A549 (cell line): Measurements from ENCODE around the gene GJA3. TPM values are rescaled to one million over a fixed set of nuclear protein-coding genes. Genes with fewer than 3 reads are reported as not detected.

Source experiments
- ATAC-seq, 2 experiments: fragments of 200-7000 bp in 1 of 2; fragments of >200 bp in 1 of 2; cut with Nextera tagmentation in 1 of 2; cut with Tn5 transposase in 1 of 2; 3 replicates each; pipeline versions ENCODE4 v1.8.0 to v1.9.1; 2018 to 2020; ENCODE audit warnings: mild to moderate bottlenecking in 1 of 2, moderate library complexity in 1 of 2
- CTCF ChIA-PET: fragments of 300-600 bp; sonication (Branson Sonifier 250); formaldehyde crosslinking; extraction: SDS; loops from one replicate; lab custom pipeline; 2021; ENCODE audit warnings: antibody characterized with exemption, inconsistent platforms; lab: Yijun Ruan, JAX
- POLR2A ChIA-PET: fragments of 350-600 bp; formaldehyde crosslinking; extraction: SDS; loops from one replicate; lab custom pipeline; 2021; ENCODE audit warnings: antibody characterized with exemption, inconsistent platforms; lab: Yijun Ruan, JAX
- DNase-seq, 2 experiments: peaks; one replicate each; pipeline versions ENCODE4 v3.0.0 to v3.0.0-alpha.2; 2011 to 2016; ENCODE audit warnings: low read depth in 1 of 2, low spot score in 1 of 2
- FAIRE-seq: peaks from 2 replicates; lab custom pipeline; 2011; peaks lifted over from hg19 to GRCh38; lab: Jason Lieb, UNC
- H3K27ac ChIP-seq, 2 experiments: fragments of >200 bp; sonication (Bioruptor Twin); formaldehyde crosslinking; 3 replicates each; pipeline ENCODE4 v1.5.1; 2016 to 2017
- H3K4me1 ChIP-seq: fragments of >200 bp; sonication (Bioruptor Twin); formaldehyde crosslinking; 3 replicates; pipeline ENCODE4 v1.6.1; 2016
- H3K4me2 ChIP-seq: fragments of >200 bp; sonication (Bioruptor Twin); formaldehyde crosslinking; 3 replicates; pipeline ENCODE4 v1.6.1; 2016
- H3K4me3 ChIP-seq: fragments of >200 bp; sonication (Bioruptor Twin); formaldehyde crosslinking; 3 replicates; pipeline ENCODE4 v1.5.1; 2016
- H3K9me3 ChIP-seq: fragments of >200 bp; sonication (Bioruptor Twin); formaldehyde crosslinking; 3 replicates; pipeline ENCODE4 v1.6.1; 2016
- BHLHE40 ChIP-seq: IDR thresholded peaks from 2 replicates; pipeline ENCODE4 v1.6.1; 2012; ENCODE audit warnings: low read depth, low read length, inconsistent platforms
- EHMT2 ChIP-seq: fragments of 200-600 bp; sonication (generic); IDR thresholded peaks from 2 replicates; pipeline ENCODE4 v1.6.1; 2016; ENCODE audit warnings: antibody characterized with exemption, low read depth, mild to moderate bottlenecking, moderate library complexity
- FOSB ChIP-seq: fragments of 250-450 bp; sonication (Bioruptor Pico); IDR thresholded peaks from 2 replicates; pipeline ENCODE4 v1.5.0; 2020; ENCODE audit warnings: mild to moderate bottlenecking, moderate library complexity
- FOSL2 ChIP-seq, 2 experiments: fragments of 450-650 bp in 1 of 2; fragments of >200 bp in 1 of 2; sonication (Bioruptor Twin) in 1 of 2; formaldehyde crosslinking; IDR thresholded peaks; 2 replicates each; pipeline versions ENCODE4 v1.5.0 to v1.6.1; 2016 to 2020; ENCODE audit warnings: mild to moderate bottlenecking in 1 of 2, moderate library complexity in 1 of 2
- HDAC2 ChIP-seq: fragments of 200-600 bp; sonication (generic); IDR thresholded peaks from 2 replicates; pipeline ENCODE4 v1.6.1; 2016
- HEYL ChIP-seq: fragments of 250-450 bp; sonication (Bioruptor Pico); IDR thresholded peaks from 2 replicates; pipeline ENCODE4 v1.8.0; 2021; ENCODE audit warnings: mild to moderate bottlenecking, moderate library complexity
- JUN ChIP-seq, 2 experiments: fragments of >200 bp; sonication (Bioruptor Twin); formaldehyde crosslinking; IDR thresholded peaks; 2 replicates in 1 of 2; 3 replicates in 1 of 2; pipeline ENCODE4 v1.6.1; 2016 to 2017
- KDM5A ChIP-seq: fragments of 200-600 bp; sonication (generic); IDR thresholded peaks from 2 replicates; pipeline ENCODE4 v1.6.1; 2016; ENCODE audit warnings: antibody characterized with exemption, mild to moderate bottlenecking
- MAZ ChIP-seq: fragments of 150-350 bp; IDR thresholded peaks from 2 replicates; pipeline ENCODE4 v1.6.1; 2014; ENCODE audit warnings: antibody characterized with exemption, low read depth, low read length, borderline replicate concordance
- POLR2AphosphoS2 ChIP-seq: conservative IDR thresholded peaks from 2 replicates; pipeline ENCODE4 v1.6.1; 2012; ENCODE audit warnings: low read length, improper control_type of control experiment, inconsistent platforms
- RAD21 ChIP-seq, 2 experiments: fragments of >200 bp in 1 of 2; sonication (Bioruptor Twin) in 1 of 2; formaldehyde crosslinking in 1 of 2; IDR thresholded peaks in 1 of 2; conservative IDR thresholded peaks in 1 of 2; 2 replicates in 1 of 2; 3 replicates in 1 of 2; pipeline ENCODE4 v1.6.1; 2012 to 2018; ENCODE audit warnings: inconsistent platforms in 1 of 2
- RARB ChIP-seq: fragments of 250-450 bp; sonication (Bioruptor Pico); IDR thresholded peaks from 2 replicates; pipeline ENCODE4 v1.8.0; 2021; ENCODE audit warnings: mild to moderate bottlenecking, moderate library complexity
- RFX5 ChIP-seq: fragments of 450-650 bp; IDR thresholded peaks from 2 replicates; pipeline ENCODE4 v1.7.1; 2014; ENCODE audit warnings: antibody characterized with exemption, mild to moderate bottlenecking, moderate library complexity
- RNF2 ChIP-seq: fragments of 200-600 bp; sonication (generic); IDR thresholded peaks from 2 replicates; pipeline ENCODE4 v1.6.1; 2016; ENCODE audit warnings: low read depth, mild to moderate bottlenecking, antibody characterized with exemption, moderate library complexity, borderline replicate concordance
- SMC3 ChIP-seq: fragments of >200 bp; sonication (Bioruptor Twin); formaldehyde crosslinking; IDR thresholded peaks from 3 replicates; pipeline ENCODE4 v1.6.1; 2018; ENCODE audit warnings: inconsistent platforms
- SREBF2 ChIP-seq: fragments of 450-650 bp; IDR thresholded peaks from 2 replicates; pipeline ENCODE4 v1.6.1; 2014; ENCODE audit warnings: mild to moderate bottlenecking, moderate library complexity
- ZC3H11A ChIP-seq: fragments of 450-650 bp; IDR thresholded peaks from 2 replicates; pipeline ENCODE4 v1.6.1; 2014; ENCODE audit warnings: antibody characterized with exemption, mild to moderate bottlenecking
- ZSCAN20 ChIP-seq: fragments of 250-450 bp; sonication (Bioruptor Pico); IDR thresholded peaks from 2 replicates; pipeline ENCODE4 v1.8.0; 2022; ENCODE audit warnings: mild to moderate bottlenecking, moderate library complexity
- WGBS: methylation state at CpG from one replicate; pipeline ENCODE4 v1.1.6; 2017; ENCODE audit errors: missing lambda C conversion rate; 5-methylcytosine and 5-hydroxymethylcytosine counted together
- polyA plus RNA-seq, 4 experiments: library from polyadenylated mRNA; depleted of rRNA in 3 of 4; stranded (reverse); fragments of >200 nt; fragmentation: RNase III in 1 of 4; extraction: RNeasy Plus Mini Kit Qiagen cat#74134 plus additional on column Dnase treatment in 1 of 4; gene quantifications; 2 replicates in 3 of 4; 3 replicates in 1 of 4; pipeline ENCODE4 v1.2.3, GENCODE V29; 2011 to 2017
- TF ChIP-seq, protein P1 (sequence below): fragments of >200 bp; sonication (Bioruptor Twin); formaldehyde crosslinking; IDR thresholded peaks from 3 replicates; pipeline ENCODE4 v1.5.1; 2016
- TF ChIP-seq, protein P2 (sequence below): fragments of 450-650 bp; IDR thresholded peaks from 2 replicates; pipeline ENCODE4 v1.6.1; 2014; ENCODE audit warnings: antibody characterized with exemption
- TF ChIP-seq, protein P3 (sequence below): IDR thresholded peaks from 2 replicates; pipeline ENCODE4 v1.6.1; 2012
- TF ChIP-seq, protein P4 (sequence below): IDR thresholded peaks from 2 replicates; pipeline ENCODE4 v1.6.1; 2012; ENCODE audit warnings: low read depth, borderline replicate concordance
- TF ChIP-seq, protein P5 (sequence below): fragments of >200 bp; sonication (Bioruptor Twin); formaldehyde crosslinking; IDR thresholded peaks from 3 replicates; pipeline ENCODE4 v1.6.1; 2016
- TF ChIP-seq, protein P6 (sequence below): fragments of 200-600 bp; sonication (generic); IDR thresholded peaks from 2 replicates; pipeline ENCODE4 v1.6.1; 2016; ENCODE audit warnings: antibody characterized with exemption, mild to moderate bottlenecking, moderate library complexity

Gene GJA3
- polyA plus RNA-seq, 2 of the 4 experiments (the other 2 are of a cell fraction): 0.06 to 0.19 TPM

DNA sequence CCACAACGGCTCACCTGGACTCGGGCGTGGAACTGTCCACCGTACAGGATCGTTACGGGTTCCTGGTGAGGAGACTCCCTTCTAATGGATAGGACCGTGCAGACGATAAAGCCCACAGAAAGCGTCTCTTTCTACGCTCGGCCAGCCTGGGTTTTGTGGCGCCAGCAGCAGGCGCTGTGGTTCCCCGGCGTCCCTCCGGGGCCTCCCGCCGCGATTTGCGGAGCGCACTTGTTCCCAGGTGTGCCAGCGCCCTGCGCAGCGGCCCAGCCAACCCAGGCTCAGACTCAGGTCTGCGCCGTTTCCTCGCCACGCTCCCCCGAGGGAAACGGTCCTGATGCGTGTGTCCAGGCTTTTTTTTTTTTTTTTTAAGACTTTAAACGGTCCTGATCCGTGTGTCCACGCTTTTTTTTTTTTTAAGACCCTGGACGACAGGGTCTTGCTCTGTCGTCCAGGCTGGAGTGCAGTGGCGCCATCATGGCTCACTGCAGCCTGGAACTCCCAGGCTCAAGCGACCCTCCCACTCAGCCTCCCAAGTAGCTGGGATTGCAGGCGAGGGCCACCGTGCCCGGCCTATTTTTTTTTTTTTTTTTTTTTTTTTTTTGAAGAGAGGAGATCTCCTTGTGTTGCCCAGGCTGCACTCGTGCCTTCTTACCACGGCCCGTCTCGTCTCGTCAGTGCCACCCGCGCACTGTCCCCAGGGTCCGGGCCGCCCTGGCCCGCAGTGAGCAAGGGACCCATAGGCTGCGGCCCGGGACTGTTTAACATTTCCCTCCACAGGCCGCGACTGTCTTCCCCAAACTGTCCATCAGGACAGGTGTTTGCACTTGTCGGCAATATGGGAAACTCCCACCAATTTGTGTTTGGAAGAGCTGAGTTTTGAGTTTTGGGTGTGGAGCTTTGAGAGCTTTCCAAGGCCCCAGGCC, 23.8 kb downstream of the GJA3 start:
- TF ChIP-seq, protein P1, sequence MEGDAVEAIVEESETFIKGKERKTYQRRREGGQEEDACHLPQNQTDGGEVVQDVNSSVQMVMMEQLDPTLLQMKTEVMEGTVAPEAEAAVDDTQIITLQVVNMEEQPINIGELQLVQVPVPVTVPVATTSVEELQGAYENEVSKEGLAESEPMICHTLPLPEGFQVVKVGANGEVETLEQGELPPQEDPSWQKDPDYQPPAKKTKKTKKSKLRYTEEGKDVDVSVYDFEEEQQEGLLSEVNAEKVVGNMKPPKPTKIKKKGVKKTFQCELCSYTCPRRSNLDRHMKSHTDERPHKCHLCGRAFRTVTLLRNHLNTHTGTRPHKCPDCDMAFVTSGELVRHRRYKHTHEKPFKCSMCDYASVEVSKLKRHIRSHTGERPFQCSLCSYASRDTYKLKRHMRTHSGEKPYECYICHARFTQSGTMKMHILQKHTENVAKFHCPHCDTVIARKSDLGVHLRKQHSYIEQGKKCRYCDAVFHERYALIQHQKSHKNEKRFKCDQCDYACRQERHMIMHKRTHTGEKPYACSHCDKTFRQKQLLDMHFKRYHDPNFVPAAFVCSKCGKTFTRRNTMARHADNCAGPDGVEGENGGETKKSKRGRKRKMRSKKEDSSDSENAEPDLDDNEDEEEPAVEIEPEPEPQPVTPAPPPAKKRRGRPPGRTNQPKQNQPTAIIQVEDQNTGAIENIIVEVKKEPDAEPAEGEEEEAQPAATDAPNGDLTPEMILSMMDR: peak; percentile 56
- TF ChIP-seq SMC3: peak; percentile 46
- no peak for TF ChIP-seq RFX5
- peak; percentile 33 to 36; a peak in 2 of 5 replicates for TF ChIP-seq RAD21 (conservative IDR thresholded peaks at IDR 0.05 in 1 of 2, IDR thresholded peaks at IDR 0.05 in 1 of 2)
- TF ChIP-seq, protein P2, sequence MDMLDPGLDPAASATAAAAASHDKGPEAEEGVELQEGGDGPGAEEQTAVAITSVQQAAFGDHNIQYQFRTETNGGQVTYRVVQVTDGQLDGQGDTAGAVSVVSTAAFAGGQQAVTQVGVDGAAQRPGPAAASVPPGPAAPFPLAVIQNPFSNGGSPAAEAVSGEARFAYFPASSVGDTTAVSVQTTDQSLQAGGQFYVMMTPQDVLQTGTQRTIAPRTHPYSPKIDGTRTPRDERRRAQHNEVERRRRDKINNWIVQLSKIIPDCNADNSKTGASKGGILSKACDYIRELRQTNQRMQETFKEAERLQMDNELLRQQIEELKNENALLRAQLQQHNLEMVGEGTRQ: no peak
- TF ChIP-seq RNF2: peak; percentile 64; the same call in 1 of the 2 replicates
- no peaks in the 10 kb centered on the region for H3K9me3 ChIP-seq
- POLR2A ChIA-PET: interaction anchor here (1.6 kb wide), 1 partner anchor 9 kb away, joined by 5 read pairs; no protein-coding TSS in a partner anchor
- FAIRE-seq (no peak), DNase-seq (peak; percentile 54 to 67), ATAC-seq (peak; percentile 95 to 98)
- 4% methylated on average over 36 of the region's 56 CpGs for WGBS
- H3K4me1 ChIP-seq: no peaks in the 10 kb centered on the region
- H3K4me2 ChIP-seq: peak overlapping the region; percentile 77
- peak overlapping the region; percentile 55 to 67; a peak in 4 of 6 replicates for H3K27ac ChIP-seq
- peak overlapping the region; percentile 46 for H3K4me3 ChIP-seq
- CTCF ChIA-PET: interaction anchor here (0.7 to 2.1 kb wide), 8 partner anchors 9 to 566 kb away, joined by 3 to 12 read pairs (median 4); partner anchors contain the start of gene IL17D

DNA sequence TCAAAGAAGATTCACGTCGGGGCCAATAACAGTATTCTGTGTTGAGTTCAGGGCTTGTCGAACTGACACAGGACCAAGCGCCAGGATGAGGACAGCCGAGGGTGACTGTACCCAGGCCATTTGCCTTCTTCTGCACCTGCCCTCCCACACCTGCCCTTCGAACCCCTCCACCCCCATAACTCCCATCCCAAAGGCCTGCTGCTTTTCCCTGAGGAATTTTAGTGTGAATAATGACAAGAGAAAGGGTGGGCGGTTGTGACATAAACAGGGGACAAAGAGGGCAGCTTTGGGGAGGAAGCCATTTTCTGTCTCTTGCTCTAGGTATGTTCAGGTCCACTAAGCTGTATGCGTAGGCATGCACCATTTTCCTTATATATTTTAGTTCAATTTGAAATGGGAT, 26.1 kb downstream of the GJA3 start:
- H3K27ac ChIP-seq: no peak overlapping the region
- ATAC-seq (no peak), FAIRE-seq (no peak), DNase-seq (no peak)
- no peaks in the 10 kb centered on the region for H3K9me3 ChIP-seq
- H3K4me3 ChIP-seq: no peak overlapping the region
- 81% methylated on average over 8 of the region's 8 CpGs for WGBS
- ChIA-PET POLR2A (no interaction called here), CTCF (interaction anchor here (1.2 to 2.1 kb wide), 3 partner anchors 8 to 149 kb away, joined by 4 to 12 read pairs (median 6); no protein-coding TSS in a partner anchor)
- TF ChIP-seq MAZ: no peak
- TF ChIP-seq, protein P3, sequence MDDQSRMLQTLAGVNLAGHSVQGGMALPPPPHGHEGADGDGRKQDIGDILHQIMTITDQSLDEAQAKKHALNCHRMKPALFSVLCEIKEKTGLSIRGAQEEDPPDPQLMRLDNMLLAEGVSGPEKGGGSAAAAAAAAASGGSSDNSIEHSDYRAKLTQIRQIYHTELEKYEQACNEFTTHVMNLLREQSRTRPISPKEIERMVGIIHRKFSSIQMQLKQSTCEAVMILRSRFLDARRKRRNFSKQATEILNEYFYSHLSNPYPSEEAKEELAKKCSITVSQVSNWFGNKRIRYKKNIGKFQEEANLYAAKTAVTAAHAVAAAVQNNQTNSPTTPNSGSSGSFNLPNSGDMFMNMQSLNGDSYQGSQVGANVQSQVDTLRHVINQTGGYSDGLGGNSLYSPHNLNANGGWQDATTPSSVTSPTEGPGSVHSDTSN: no peak
- TF ChIP-seq FOSB (CRISPR knock-in tag): no peak
- TF ChIP-seq, protein P4, sequence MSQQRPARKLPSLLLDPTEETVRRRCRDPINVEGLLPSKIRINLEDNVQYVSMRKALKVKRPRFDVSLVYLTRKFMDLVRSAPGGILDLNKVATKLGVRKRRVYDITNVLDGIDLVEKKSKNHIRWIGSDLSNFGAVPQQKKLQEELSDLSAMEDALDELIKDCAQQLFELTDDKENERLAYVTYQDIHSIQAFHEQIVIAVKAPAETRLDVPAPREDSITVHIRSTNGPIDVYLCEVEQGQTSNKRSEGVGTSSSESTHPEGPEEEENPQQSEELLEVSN: no peak
- TF ChIP-seq, protein P5, sequence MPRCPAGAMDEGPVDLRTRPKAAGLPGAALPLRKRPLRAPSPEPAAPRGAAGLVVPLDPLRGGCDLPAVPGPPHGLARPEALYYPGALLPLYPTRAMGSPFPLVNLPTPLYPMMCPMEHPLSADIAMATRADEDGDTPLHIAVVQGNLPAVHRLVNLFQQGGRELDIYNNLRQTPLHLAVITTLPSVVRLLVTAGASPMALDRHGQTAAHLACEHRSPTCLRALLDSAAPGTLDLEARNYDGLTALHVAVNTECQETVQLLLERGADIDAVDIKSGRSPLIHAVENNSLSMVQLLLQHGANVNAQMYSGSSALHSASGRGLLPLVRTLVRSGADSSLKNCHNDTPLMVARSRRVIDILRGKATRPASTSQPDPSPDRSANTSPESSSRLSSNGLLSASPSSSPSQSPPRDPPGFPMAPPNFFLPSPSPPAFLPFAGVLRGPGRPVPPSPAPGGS: no peak
- no peak for TF ChIP-seq RARB
- TF ChIP-seq HEYL: no peak
- no peak for TF ChIP-seq EHMT2
- TF ChIP-seq ZC3H11A: no peak
- TF ChIP-seq, protein P2: no peak
- no peak for TF ChIP-seq KDM5A
- TF ChIP-seq BHLHE40: no peak
- no peak for TF ChIP-seq POLR2AphosphoS2
- no peak for TF ChIP-seq FOSL2 (IDR thresholded peaks at IDR 0.05)
- no peak for TF ChIP-seq FOSL2 (CRISPR knock-in tag; IDR thresholded peaks at IDR 0.05)
- no peak for TF ChIP-seq JUN (IDR thresholded peaks at IDR 0.05)
- TF ChIP-seq, protein P6, sequence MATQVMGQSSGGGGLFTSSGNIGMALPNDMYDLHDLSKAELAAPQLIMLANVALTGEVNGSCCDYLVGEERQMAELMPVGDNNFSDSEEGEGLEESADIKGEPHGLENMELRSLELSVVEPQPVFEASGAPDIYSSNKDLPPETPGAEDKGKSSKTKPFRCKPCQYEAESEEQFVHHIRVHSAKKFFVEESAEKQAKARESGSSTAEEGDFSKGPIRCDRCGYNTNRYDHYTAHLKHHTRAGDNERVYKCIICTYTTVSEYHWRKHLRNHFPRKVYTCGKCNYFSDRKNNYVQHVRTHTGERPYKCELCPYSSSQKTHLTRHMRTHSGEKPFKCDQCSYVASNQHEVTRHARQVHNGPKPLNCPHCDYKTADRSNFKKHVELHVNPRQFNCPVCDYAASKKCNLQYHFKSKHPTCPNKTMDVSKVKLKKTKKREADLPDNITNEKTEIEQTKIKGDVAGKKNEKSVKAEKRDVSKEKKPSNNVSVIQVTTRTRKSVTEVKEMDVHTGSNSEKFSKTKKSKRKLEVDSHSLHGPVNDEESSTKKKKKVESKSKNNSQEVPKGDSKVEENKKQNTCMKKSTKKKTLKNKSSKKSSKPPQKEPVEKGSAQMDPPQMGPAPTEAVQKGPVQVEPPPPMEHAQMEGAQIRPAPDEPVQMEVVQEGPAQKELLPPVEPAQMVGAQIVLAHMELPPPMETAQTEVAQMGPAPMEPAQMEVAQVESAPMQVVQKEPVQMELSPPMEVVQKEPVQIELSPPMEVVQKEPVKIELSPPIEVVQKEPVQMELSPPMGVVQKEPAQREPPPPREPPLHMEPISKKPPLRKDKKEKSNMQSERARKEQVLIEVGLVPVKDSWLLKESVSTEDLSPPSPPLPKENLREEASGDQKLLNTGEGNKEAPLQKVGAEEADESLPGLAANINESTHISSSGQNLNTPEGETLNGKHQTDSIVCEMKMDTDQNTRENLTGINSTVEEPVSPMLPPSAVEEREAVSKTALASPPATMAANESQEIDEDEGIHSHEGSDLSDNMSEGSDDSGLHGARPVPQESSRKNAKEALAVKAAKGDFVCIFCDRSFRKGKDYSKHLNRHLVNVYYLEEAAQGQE: no peak
- TF ChIP-seq ZSCAN20: no peak
- TF ChIP-seq HDAC2: no peak
- no peak for TF ChIP-seq SREBF2
- no peak overlapping the region for H3K4me2 ChIP-seq
- no peaks in the 10 kb centered on the region for H3K4me1 ChIP-seq
